HepG2 (cell line): ENCODE measurements around the gene NTMT2. TPM values are rescaled to one million over a fixed set of nuclear protein-coding genes. Genes with fewer than 3 reads are reported as not detected.
"Not testable (repeated sequence)": the region's sequence is repeated elsewhere in the genome, so short reads cannot be mapped to it uniquely, and the experiment has no call there.

Experiments used
- ATAC-seq: fragments of 200-7000 bp; cut with Tn5 transposase; 3 replicates; pipeline ENCODE4 v1.9.1; 2020; ENCODE audit warnings: mild to moderate bottlenecking, moderate library complexity
- BruUV-seq: library from RNA; stranded (reverse); fragments of 400-500 nt; replicated peaks from 2 replicates; lab custom pipeline; 2021; lab: Mats Ljungman, UMichigan
- CTCF ChIA-PET: fragments of 300-600 bp; formaldehyde crosslinking; extraction: SDS; loops from one replicate; lab custom pipeline; 2021; ENCODE audit warnings: low total read pairs, inconsistent platforms, low intra/inter-chr PET ratio; lab: Yijun Ruan, JAX
- POLR2A ChIA-PET: fragments of 350-600 bp; sonication (Branson Sonifier 250); formaldehyde crosslinking; loops from one replicate; lab custom pipeline; 2020; ENCODE audit warnings: antibody characterized with exemption, inconsistent platforms; lab: Yijun Ruan, JAX
- DNase-seq: peaks from one replicate; pipeline ENCODE4 v3.0.0-alpha.2; 2015; ENCODE audit warnings: low spot score
- FAIRE-seq: peaks from 3 replicates; lab custom pipeline; 2011; peaks lifted over from hg19 to GRCh38; lab: Jason Lieb, UNC
- H2AFZ ChIP-seq: one replicate; pipeline ENCODE4 v1.6.1; 2011; ENCODE audit warnings: low read length, inconsistent platforms
- H3K27ac ChIP-seq: fragments of 300-600 bp; 3 replicates; pipeline ENCODE4 v1.8.0; 2011; ENCODE audit warnings: mixed run types, mild to moderate bottlenecking, mixed read lengths, low read length, inconsistent platforms; ENCODE audit not compliant: insufficient read depth; ENCODE audit errors: extremely low read length
- H3K27me3 ChIP-seq, 2 experiments: fragments of 200-600 bp in 1 of 2; 2 replicates in 1 of 2; 3 replicates in 1 of 2; pipeline versions ENCODE4 v1.6.0 to v1.8.0; 2011; ENCODE audit warnings: low read length in 2 of 2, mild to moderate bottlenecking in 2 of 2, moderate library complexity in 2 of 2, inconsistent platforms in 1 of 2; ENCODE audit not compliant: insufficient read depth in 2 of 2, control insufficient read depth in 1 of 2
- H3K36me3 ChIP-seq, 2 experiments: fragments of 200-600 bp in 1 of 2; replicated peaks in 1 of 2; 2 replicates in 1 of 2; 3 replicates in 1 of 2; pipeline versions ENCODE4 v1.5.1 to v1.8.0; 2011; ENCODE audit warnings: low read length in 2 of 2, inconsistent platforms in 1 of 2; ENCODE audit not compliant: insufficient read depth in 2 of 2, control insufficient read depth in 1 of 2
- H3K4me1 ChIP-seq: 2 replicates; pipeline ENCODE4 v1.5.1; 2012; ENCODE audit warnings: low read length, inconsistent platforms; ENCODE audit not compliant: insufficient read depth
- H3K4me2 ChIP-seq: 2 replicates; pipeline ENCODE4 v1.6.0; 2011; ENCODE audit warnings: low read depth, low read length, inconsistent platforms
- H3K4me3 ChIP-seq, 3 experiments: fragments of 200-600 bp in 1 of 3; sonication (generic), shearing (Covaris generic) in 1 of 3; replicated peaks in 1 of 3; 2 replicates each; pipeline ENCODE4 v1.5.1; 2011 to 2016; ENCODE audit warnings: low read length in 3 of 3, inconsistent platforms in 2 of 3, low read depth in 2 of 3, mild to moderate bottlenecking in 2 of 3, control low read depth in 1 of 3, mixed read lengths in 1 of 3; ENCODE audit not compliant: insufficient read depth in 1 of 3
- H3K79me2 ChIP-seq: one replicate; pipeline ENCODE4 v1.6.1; 2011; ENCODE audit warnings: low read length, inconsistent platforms; ENCODE audit not compliant: insufficient read depth
- H3K9ac ChIP-seq: 2 replicates; pipeline ENCODE4 v1.6.0; 2011; ENCODE audit warnings: mild to moderate bottlenecking, low read depth, low read length, inconsistent platforms; ENCODE audit not compliant: insufficient read depth
- H3K9me3 ChIP-seq: 2 replicates; pipeline ENCODE4 v1.5.1; 2012; ENCODE audit warnings: mild to moderate bottlenecking, low read length
- H4K20me1 ChIP-seq: 2 replicates; pipeline ENCODE4 v1.6.0; 2011; ENCODE audit warnings: inconsistent platforms, mild to moderate bottlenecking, low read length, moderate library complexity; ENCODE audit not compliant: insufficient read depth
- SUZ12 ChIP-seq: fragments of 150-350 bp; IDR thresholded peaks from 2 replicates; pipeline ENCODE4 v1.6.1; 2014; ENCODE audit warnings: low read depth, low read length
- THAP11 ChIP-seq: IDR thresholded peaks from 2 replicates; pipeline ENCODE4 v1.6.1; 2016; ENCODE audit warnings: missing biosample characterization, missing genetic modification reagents
- ZFP41 ChIP-seq: sonication (generic); formaldehyde crosslinking; IDR thresholded peaks from 2 replicates; pipeline ENCODE4 v1.4.0; 2020; ENCODE audit warnings: mild to moderate bottlenecking, missing genetic modification reagents, borderline replicate concordance
- WGBS: methylation state at CpG from one replicate; pipeline ENCODE4 v1.1.6; 2017; ENCODE audit warnings: low lambda C conversion rate; 5-methylcytosine and 5-hydroxymethylcytosine counted together
- in situ Hi-C: cut with HindIII; loops from 2 replicates; pipeline ENCODE4 v1.10.0; 2017; ENCODE audit warnings: low pct_unique_long_range_greater_than_20kb; ENCODE audit not compliant: extremely low pct_ligation_motif_present
- intact Hi-C: fragments of 100-400 bp; cut with micrococcal nuclease; formaldehyde crosslinking; loops from one replicate; pipeline ENCODE4 v1.10.0; 2022; ENCODE audit not compliant: unreplicated experiment
- polyA plus RNA-seq, 8 experiments: library from polyadenylated mRNA; depleted of rRNA in 3 of 8; stranded (reverse) in 7 of 8; unstranded in 1 of 8; fragments of >200 nt; fragmentation: Illumina TruSeq in 4 of 8; extraction: Trizol in 4 of 8; gene quantifications; 2 replicates each; pipeline versions ENCODE4 v1.2.1 to v1.2.3, GENCODE V29; 2011 to 2016; ENCODE audit warnings: low read depth in 4 of 8, missing spikeins in 1 of 8, mixed read lengths in 1 of 8; ENCODE audit not compliant: insufficient read depth in 1 of 8
- total RNA-seq, 5 experiments: library from RNA; depleted of rRNA; stranded (reverse); fragments of >200 nt; fragmentation: Illumina TruSeq; extraction: Trizol; gene quantifications; 2 replicates each; pipeline ENCODE4 v1.2.3, GENCODE V29; 2016; ENCODE audit warnings: low read depth in 1 of 5

The NTMT2 gene
- total and polyA plus RNA-seq, 2 of the 13 experiments (the other 11 are each of a cell fraction or from before 2014, with no cell fraction given): not detected

GRCh38 chr1:170168265-170168664 lies 22.5 kb downstream of the NTMT2 start:
- FAIRE-seq (no peak), ATAC-seq (no peak), DNase-seq (no peak)
- no peaks in the 10 kb centered on the region for H4K20me1 ChIP-seq
- intact Hi-C loops: no loop called here
- CTCF ChIA-PET: no interaction called here
- no peak overlapping the region for H3K9ac ChIP-seq
- H3K27me3 ChIP-seq: no peaks in the 10 kb centered on the region
- peak overlapping the region; percentile 7; the same call in 1 of the 2 replicates for H3K4me2 ChIP-seq
- no peaks in the 10 kb centered on the region for H3K9me3 ChIP-seq
- H3K27ac ChIP-seq: no peak overlapping the region
- no TSS peak for BruUV-seq
- WGBS: 10% methylated on average over 1 of the region's 1 CpG
- no peak for TF ChIP-seq ZFP41 (CRISPR knock-in tag)
- TF ChIP-seq SUZ12: no peak
- TF ChIP-seq THAP11: no peak
- no peak overlapping the region for H3K4me3 ChIP-seq
- no peaks in the 10 kb centered on the region for H3K4me1 ChIP-seq
- no peaks in the 10 kb centered on the region for H3K79me2 ChIP-seq
- H3K36me3 ChIP-seq: no peaks in the 10 kb centered on the region
- in situ Hi-C loops: no loop called here
- H2AFZ ChIP-seq: no peak overlapping the region
- POLR2A ChIA-PET: no interaction called here

- CTCF ChIA-PET, H3K79me2 ChIP-seq, H3K27ac ChIP-seq, in situ Hi-C loops, H3K4me2 ChIP-seq, H3K36me3 ChIP-seq, ATAC-seq, H2AFZ ChIP-seq, POLR2A ChIA-PET, H4K20me1 ChIP-seq, FAIRE-seq, DNase-seq, H3K9ac ChIP-seq, H3K4me3 ChIP-seq, intact Hi-C loops, H3K4me1 ChIP-seq, H3K27me3 ChIP-seq, H3K9me3 ChIP-seq, BruUV-seq: not testable (repeated sequence)
- 1% methylated on average over 4 of the region's 4 CpGs for WGBS
These were observed 24.8 kb downstream of the NTMT2 start for GRCh38 chr1:170170513-170170912.
